H1 (cell line): ENCODE measurements around the gene IL16. TPM values are rescaled to one million over a fixed set of nuclear protein-coding genes. Genes with fewer than 3 reads are reported as not detected.

ENCODE experiments used
- CTCF ChIA-PET: fragments of 300-600 bp; sonication (Branson Sonifier 250); formaldehyde crosslinking; loops from one replicate; lab custom pipeline; 2021; ENCODE audit not compliant: partially characterized antibody; lab: Charles Lee
- POLR2A ChIA-PET: fragments of 300-600 bp; sonication (Branson Sonifier 250); formaldehyde crosslinking; loops from one replicate; lab custom pipeline; 2021; ENCODE audit warnings: inconsistent platforms; ENCODE audit not compliant: partially characterized antibody; lab: Charles Lee
- DNase-seq, 2 experiments: peaks; one replicate each; pipeline versions ENCODE4 v3.0.0 to v3.0.0-alpha.2; 2010 to 2022; ENCODE audit warnings: low spot score in 2 of 2, low read depth in 1 of 2, mixed read lengths in 1 of 2
- FAIRE-seq: peaks from 2 replicates; lab custom pipeline; 2011; peaks lifted over from hg19 to GRCh38; lab: Jason Lieb, UNC
- H2AFZ ChIP-seq: 2 replicates; pipeline ENCODE4 v1.8.1; 2012; ENCODE audit warnings: low read length, inconsistent platforms
- H2AK5ac ChIP-seq: 2 replicates; pipeline ENCODE4 v1.6.1; 2013; ENCODE audit warnings: low read depth, low read length
- H2BK120ac ChIP-seq: replicated peaks from 2 replicates; pipeline ENCODE3; 2013; ENCODE audit warnings: low read depth, low read length, inconsistent platforms
- H2BK12ac ChIP-seq: 2 replicates; pipeline ENCODE4 v1.6.1; 2013; ENCODE audit warnings: low read depth, low read length
- H2BK15ac ChIP-seq: 2 replicates; pipeline ENCODE4 v1.6.1; 2013; ENCODE audit warnings: low read length
- H2BK20ac ChIP-seq: 2 replicates; pipeline ENCODE4 v1.6.1; 2013; ENCODE audit warnings: low read length
- H2BK5ac ChIP-seq: 2 replicates; pipeline ENCODE4 v1.6.1; 2013; ENCODE audit warnings: low read depth, low read length
- H3K14ac ChIP-seq: 2 replicates; pipeline ENCODE4 v1.6.1; 2013; ENCODE audit warnings: inconsistent platforms; ENCODE audit not compliant: insufficient read length
- H3K18ac ChIP-seq: 2 replicates; pipeline ENCODE4 v1.6.1; 2013; ENCODE audit warnings: low read length; ENCODE audit errors: extremely low read depth
- H3K23ac ChIP-seq: 2 replicates; pipeline ENCODE4 v1.6.1; 2013; ENCODE audit warnings: inconsistent platforms; ENCODE audit not compliant: insufficient read length
- H3K23me2 ChIP-seq: 2 replicates; pipeline ENCODE4 v1.6.1; 2013; ENCODE audit warnings: low read depth, low read length
- H3K27ac ChIP-seq: 2 replicates; pipeline ENCODE4 v1.6.1; 2011; ENCODE audit warnings: low read depth, low read length, inconsistent platforms
- H3K27me3 ChIP-seq, 4 experiments: replicated peaks in 1 of 4; 1 replicate in 1 of 4; 2 replicates in 3 of 4; pipeline versions ENCODE4 v1.6.1 to v1.8.1; 2011 to 2013; ENCODE audit warnings: low read length in 3 of 4, mild to moderate bottlenecking in 3 of 4, inconsistent platforms in 2 of 4, mixed read lengths in 2 of 4, moderate library complexity in 1 of 4; ENCODE audit not compliant: control insufficient read depth in 3 of 4, insufficient read depth in 3 of 4; ENCODE audit errors: extremely low read depth in 1 of 4
- H3K36me3 ChIP-seq, 4 experiments: 2 replicates each; pipeline versions ENCODE4 v1.6.1 to v1.8.1; 2011 to 2013; ENCODE audit warnings: mild to moderate bottlenecking in 4 of 4, low read length in 3 of 4, moderate library complexity in 2 of 4, control low read depth in 1 of 4, inconsistent platforms in 1 of 4; ENCODE audit not compliant: insufficient read depth in 4 of 4, control insufficient read depth in 2 of 4
- H3K4ac ChIP-seq: replicated peaks from 2 replicates; pipeline ENCODE3; 2013; ENCODE audit warnings: low read length, low read depth, mixed read lengths, inconsistent platforms; ENCODE audit not compliant: insufficient read length
- H3K4me1 ChIP-seq, 4 experiments: replicated peaks in 1 of 4; 1 replicate in 1 of 4; 2 replicates in 3 of 4; pipeline versions ENCODE4 v1.6.1 to v1.8.1; 2011 to 2013; ENCODE audit warnings: low read length in 3 of 4, inconsistent platforms in 2 of 4, mixed read lengths in 1 of 4; ENCODE audit not compliant: insufficient read depth in 4 of 4, control insufficient read depth in 3 of 4
- H3K4me2 ChIP-seq, 2 experiments: 2 replicates each; pipeline versions ENCODE4 v1.6.1 to v1.8.1; 2011 to 2013; ENCODE audit warnings: low read depth in 2 of 2, low read length in 2 of 2, control low read depth in 1 of 2, inconsistent platforms in 1 of 2, mild to moderate bottlenecking in 1 of 2; ENCODE audit not compliant: insufficient read depth in 1 of 2
- H3K4me3 ChIP-seq, 4 experiments: fragments of 200-600, 300-600 bp in 1 of 4; sonication (generic), shearing (Covaris generic), sonication (Bioruptor Twin) in 1 of 4; 2 replicates each; pipeline versions ENCODE4 v1.5.1 to v1.8.1; 2011 to 2016; ENCODE audit warnings: low read length in 4 of 4, low read depth in 3 of 4, control low read depth in 2 of 4, inconsistent platforms in 2 of 4, mild to moderate bottlenecking in 2 of 4, mixed read lengths in 1 of 4, moderate library complexity in 1 of 4; ENCODE audit not compliant: insufficient read depth in 2 of 4; ENCODE audit errors: extremely low read depth in 1 of 4
- H3K56ac ChIP-seq: replicated peaks from 2 replicates; pipeline ENCODE3; 2013; ENCODE audit warnings: low read depth, mild to moderate bottlenecking, mixed read lengths, low read length, inconsistent platforms; ENCODE audit not compliant: insufficient read length
- H3K79me1 ChIP-seq: 2 replicates; pipeline ENCODE4 v1.6.1; 2013; ENCODE audit warnings: low read depth, low read length, control low read depth
- H3K79me2 ChIP-seq, 2 experiments: 2 replicates each; pipeline versions ENCODE4 v1.6.1 to v1.8.1; 2012 to 2013; ENCODE audit warnings: low read length in 2 of 2, mild to moderate bottlenecking in 2 of 2, inconsistent platforms in 1 of 2; ENCODE audit not compliant: insufficient read depth in 2 of 2, control insufficient read depth in 1 of 2
- H3K9ac ChIP-seq, 4 experiments: replicated peaks in 1 of 4; 1 replicate in 1 of 4; 2 replicates in 3 of 4; pipeline versions ENCODE4 v1.6.1 to v1.8.1; 2011 to 2013; ENCODE audit warnings: low read depth in 3 of 4, low read length in 3 of 4, control low read depth in 2 of 4, mild to moderate bottlenecking in 2 of 4, moderate library complexity in 2 of 4, inconsistent platforms in 1 of 4; ENCODE audit errors: extremely low read depth in 1 of 4
- H3K9me3 ChIP-seq, 2 experiments: 2 replicates each; pipeline versions ENCODE4 v1.6.1 to v1.8.1; 2012 to 2013; ENCODE audit warnings: mild to moderate bottlenecking in 2 of 2, moderate library complexity in 2 of 2, control low read depth in 1 of 2, inconsistent platforms in 1 of 2, low read depth in 1 of 2, low read length in 1 of 2, mixed read lengths in 1 of 2; ENCODE audit not compliant: insufficient read depth in 2 of 2
- H4K20me1 ChIP-seq, 2 experiments: replicated peaks in 1 of 2; 2 replicates each; pipeline versions ENCODE3 to v1.8.1; 2011 to 2013; ENCODE audit warnings: inconsistent platforms in 2 of 2, low read length in 2 of 2, mild to moderate bottlenecking in 1 of 2; ENCODE audit not compliant: insufficient read depth in 2 of 2, control insufficient read depth in 1 of 2
- H4K5ac ChIP-seq: 2 replicates; pipeline ENCODE4 v1.6.1; 2013; ENCODE audit warnings: low read length, low read depth, mixed read lengths, inconsistent platforms; ENCODE audit not compliant: insufficient read length
- H4K8ac ChIP-seq: 2 replicates; pipeline ENCODE4 v1.8.0; 2013; ENCODE audit warnings: mild to moderate bottlenecking, moderate library complexity, low read length, inconsistent platforms; ENCODE audit not compliant: insufficient read depth; ENCODE audit errors: extremely low read depth
- H4K91ac ChIP-seq: replicated peaks from 2 replicates; pipeline ENCODE3; 2013; ENCODE audit warnings: low read length, mixed read lengths, inconsistent platforms; ENCODE audit not compliant: insufficient read length
- ATF3 ChIP-seq: IDR thresholded peaks from 2 replicates; pipeline ENCODE4 v1.6.1; 2011; ENCODE audit warnings: low read depth, mild to moderate bottlenecking, low read length; ENCODE audit not compliant: insufficient read depth
- CEBPB ChIP-seq: IDR thresholded peaks from 2 replicates; pipeline ENCODE4 v1.6.1; 2012; ENCODE audit warnings: low read depth, low read length
- CTCF ChIP-seq, 3 experiments: IDR thresholded peaks; 1 replicate in 2 of 3; 2 replicates in 1 of 3; pipeline versions ENCODE4 v1.5.1 to v1.6.1; 2011; ENCODE audit warnings: low read length in 3 of 3, mild to moderate bottlenecking in 3 of 3, inconsistent platforms in 2 of 3, low read depth in 1 of 3, moderate library complexity in 1 of 3; ENCODE audit not compliant: insufficient read depth in 1 of 3; ENCODE audit errors: control extremely low read depth in 1 of 3
- JUND ChIP-seq: IDR thresholded peaks from 2 replicates; pipeline ENCODE4 v1.6.1; 2011; ENCODE audit warnings: mild to moderate bottlenecking, improper control_type of control experiment, low read length
- RAD21 ChIP-seq, 2 experiments: IDR thresholded peaks in 1 of 2; conservative IDR thresholded peaks in 1 of 2; 2 replicates each; pipeline ENCODE4 v1.6.1; 2011; ENCODE audit warnings: low read depth in 2 of 2, low read length in 2 of 2, improper control_type of control experiment in 1 of 2, inconsistent platforms in 1 of 2, mild to moderate bottlenecking in 1 of 2, moderate library complexity in 1 of 2
- WGBS, 2 experiments: shearing (Covaris generic) in 1 of 2; methylation state at CpG; one replicate each; pipeline versions ENCODE4 v1.1.6 to v1.1.7; 2013 to 2015; ENCODE audit warnings: low lambda C conversion rate in 2 of 2, mixed read lengths in 2 of 2, inconsistent platforms in 1 of 2, low coverage in 1 of 2, missing lambda C conversion rate in 1 of 2; ENCODE audit not compliant: insufficient replicate concordance in 2 of 2, insufficient coverage in 1 of 2, insufficient read length in 1 of 2; ENCODE audit errors: extremely low coverage in 1 of 2, missing lambda C conversion rate in 1 of 2; 5-methylcytosine and 5-hydroxymethylcytosine counted together
- polyA plus RNA-seq, 7 experiments: library from polyadenylated mRNA; depleted of rRNA in 3 of 7; stranded (reverse) in 5 of 7; unstranded in 2 of 7; fragments of >200 nt in 5 of 7; fragments of 200-250 nt in 2 of 7; gene quantifications; 1 replicate in 5 of 7; 2 replicates in 1 of 7; 4 replicates in 1 of 7; pipeline versions ENCODE4 v1.2.1 to v1.2.3, GENCODE V29; 2011 to 2013; ENCODE audit warnings: missing spikeins in 2 of 7, mixed read lengths in 2 of 7
- total RNA-seq: library from RNA; stranded (reverse); fragmentation: NEBNext Ultra II Directional; extraction: Animal tissue kit (Norgen Biotek cat#: 25700); gene quantifications from 2 replicates; pipeline ENCODE4 v1.2.1, GENCODE V29; 2021

IL16 gene
- total and polyA plus RNA-seq, 2 of the 8 experiments (the other 6 are each of a cell fraction or from before 2014, with no cell fraction given), result 0.03 to 0.09 TPM

DNA sequence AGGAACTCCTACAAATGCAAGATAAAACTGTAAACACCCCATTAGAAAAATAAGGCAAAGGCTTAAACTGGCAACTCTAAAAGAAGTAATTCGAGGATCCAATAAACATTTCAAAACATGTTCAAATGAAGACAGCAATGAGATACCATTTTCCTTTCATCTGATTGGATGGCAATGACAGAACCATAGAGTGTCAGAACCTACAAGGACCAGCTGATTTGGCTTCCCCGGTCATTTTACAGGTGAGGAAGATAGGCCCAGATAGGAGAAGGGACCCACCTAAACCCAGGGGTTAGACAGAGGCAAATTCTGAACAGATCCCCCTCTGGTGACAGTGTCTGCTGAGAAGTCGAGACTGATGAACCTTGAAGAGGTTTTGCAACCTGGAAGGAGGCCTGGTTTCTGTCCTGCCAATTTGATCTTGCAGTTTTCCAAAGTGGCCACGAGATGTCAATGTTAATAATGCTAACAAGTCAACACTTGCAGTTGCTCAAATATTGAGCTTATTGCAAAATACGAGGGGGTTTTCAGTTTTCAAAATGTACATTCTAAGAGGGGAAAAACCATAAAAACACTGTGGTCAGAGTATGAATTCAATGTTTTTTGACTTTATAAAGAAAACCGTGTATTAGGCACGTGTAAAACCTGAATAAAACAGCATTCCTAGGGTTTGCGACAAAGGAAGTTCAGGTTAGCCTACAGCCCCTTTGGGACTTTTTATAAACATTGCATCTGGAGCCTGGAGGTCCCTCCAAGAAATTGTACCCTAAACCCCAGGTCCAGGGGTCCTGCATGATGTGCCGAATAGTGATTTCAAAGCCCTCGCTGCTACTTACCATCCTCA, 41.1 kb upstream of the IL16 start:
- H3K9ac ChIP-seq, result no peak overlapping the region
- H3K9me3 ChIP-seq, result no peaks in the 10 kb centered on the region
- no peak overlapping the region for H2BK5ac ChIP-seq
- H3K4me3 ChIP-seq, result no peak overlapping the region
- H4K5ac ChIP-seq, result no peak overlapping the region
- no peak overlapping the region for H3K56ac ChIP-seq
- no peak overlapping the region for H2BK20ac ChIP-seq
- H3K23me2 ChIP-seq, result no peaks in the 10 kb centered on the region
- FAIRE-seq (peak; percentile 36), DNase-seq (no peak)
- H3K79me1 ChIP-seq, result no peaks in the 10 kb centered on the region
- no peak overlapping the region for H3K4ac ChIP-seq
- no peaks in the 10 kb centered on the region for H3K79me2 ChIP-seq
- no peak overlapping the region for H4K8ac ChIP-seq
- H3K27ac ChIP-seq, result no peak overlapping the region
- H3K36me3 ChIP-seq, result no peaks in the 10 kb centered on the region
- H3K27me3 ChIP-seq, result no peaks in the 10 kb centered on the region
- no peak overlapping the region for H3K4me2 ChIP-seq
- H3K4me1 ChIP-seq, result no peaks in the 10 kb centered on the region
- H2BK120ac ChIP-seq, result no peak overlapping the region
- 0 out of 2 replicates have a peak overlapping the region, but pooled peaks have one; percentile 35 for H2AFZ ChIP-seq
- H3K18ac ChIP-seq, result no peak overlapping the region
- ChIA-PET CTCF (interaction anchor here (0.7 to 11.9 kb wide), 31 partner anchors 9 to 246 kb away, joined by 3 to 162 read pairs (median 4); no protein-coding TSS in a partner anchor), POLR2A (no interaction called here)
- no peaks in the 10 kb centered on the region for H4K20me1 ChIP-seq
- H4K91ac ChIP-seq, result no peak overlapping the region
- H3K23ac ChIP-seq, result no peak overlapping the region
- no peak overlapping the region for H2BK15ac ChIP-seq
- no peak overlapping the region for H3K14ac ChIP-seq
- H2AK5ac ChIP-seq, result no peak overlapping the region
- TF ChIP-seq JUND, result no peak
- peak; percentile 54 to 65 for TF ChIP-seq RAD21 (IDR thresholded peaks at IDR 0.05 in 1 of 2, conservative IDR thresholded peaks at IDR 0.05 in 1 of 2; ENCODE audit: low read depth in 2 of 2, low read length in 2 of 2)
- peak in 2 of 3 experiments; percentile 47 to 48; a peak in 2 of 4 replicates for TF ChIP-seq CTCF (IDR thresholded peaks at IDR 0.05; ENCODE audit: control extremely low read depth in 1 of 3, insufficient read depth in 1 of 3, low read depth in 1 of 3, low read length in 3 of 3)
- TF ChIP-seq CEBPB, result 0 out of 2 replicates have a peak, but pooled peaks have one; percentile 56
- no peak for TF ChIP-seq ATF3
- 72% methylated on average over 10 of the region's 10 CpGs; no CpG with 5 or more reads in 1 of the 2 experiments for WGBS, 2 experiments
- H2BK12ac ChIP-seq, result no peak overlapping the region
